Tibial nerve (tissue), 4 donors: ENCODE results near the gene RAE1.
A peak's percentile ranks its signal among the peaks of the same experiment; 100 is the strongest.

ENCODE experiments used
- CTCF ChIP-seq, 5 experiments: fragments of 200-600 bp in 3 of 5; fragments of 450-650 bp in 2 of 5; sonication (generic) in 3 of 5; IDR thresholded peaks; one replicate each; pipeline ENCODE4 v1.5.1; 2016 to 2019; ENCODE audit warnings: antibody characterized with exemption in 5 of 5, mild to moderate bottlenecking in 3 of 5, moderate library complexity in 2 of 5
- EP300 ChIP-seq, 2 donors: sonication (generic); formaldehyde crosslinking; IDR thresholded peaks; one replicate each; pipeline ENCODE4 v1.6.1; 2017; ENCODE audit warnings: antibody characterized with exemption in 2 of 2, mild to moderate bottlenecking in 1 of 2

- peak in 3 of 5 experiments; percentile 7 to 27 (median 15) for TF ChIP-seq CTCF (IDR thresholded peaks at IDR 0.05)
- TF ChIP-seq EP300 (IDR thresholded peaks at IDR 0.05) = no peak
These were observed 21.3 kb upstream of the RAE1 start, which contains the start of gene SPO11 for GRCh38 chr20:57329608-57330221.
